SU-DHL-6 (cell line): ENCODE data around the gene TTC32.

Source experiments
- H2AFZ ChIP-seq: fragments of 200-600 bp; sonication (generic); 2 replicates; pipeline ENCODE4 v1.6.1; 2014; ENCODE audit warnings: low read depth, mild to moderate bottlenecking, moderate library complexity, mixed read lengths, antibody characterized with exemption, low read length; ENCODE audit not compliant: severe bottlenecking
- H3F3A ChIP-seq: fragments of 200-600 bp; shearing (Covaris generic); 2 replicates; pipeline ENCODE4 v1.6.0; 2016; ENCODE audit warnings: antibody characterized with exemption, mild to moderate bottlenecking; ENCODE audit not compliant: insufficient read depth
- H3K27ac ChIP-seq: fragments of 200-600 bp; sonication (generic); 2 replicates; pipeline ENCODE4 v1.5.1; 2016; ENCODE audit warnings: low read depth, mild to moderate bottlenecking, low read length, moderate library complexity, mixed read lengths
- H3K27me3 ChIP-seq: fragments of 200-600 bp; sonication (generic), shearing (Covaris generic); 2 replicates; pipeline ENCODE4 v1.6.0; 2014; ENCODE audit warnings: mild to moderate bottlenecking, low read length
- H3K36me3 ChIP-seq: fragments of 200-600 bp; sonication (generic); 2 replicates; pipeline ENCODE4 v1.6.1; 2014; ENCODE audit warnings: mild to moderate bottlenecking, low read length, mixed read lengths
- H3K4me2 ChIP-seq: fragments of 300-600, 200-600 bp; shearing (Covaris generic), sonication (generic); 2 replicates; pipeline ENCODE4 v1.6.0; 2014; ENCODE audit warnings: low read length, low read depth, mild to moderate bottlenecking; ENCODE audit not compliant: poor library complexity, severe bottlenecking
- H3K4me3 ChIP-seq: fragments of 200-600 bp; sonication (generic); 2 replicates; pipeline ENCODE4 v1.5.1; 2014; ENCODE audit warnings: antibody characterized with exemption, low read length, mild to moderate bottlenecking, mixed read lengths; ENCODE audit not compliant: insufficient read depth, poor library complexity, severe bottlenecking
- H3K79me2 ChIP-seq: fragments of 200-600 bp; sonication (generic); 2 replicates; pipeline ENCODE4 v1.6.1; 2014; ENCODE audit warnings: mild to moderate bottlenecking, low read length, moderate library complexity; ENCODE audit not compliant: insufficient read depth
- H3K9ac ChIP-seq: fragments of 200-600 bp; sonication (generic); 2 replicates; pipeline ENCODE4 v1.7.0; 2014; ENCODE audit warnings: mild to moderate bottlenecking, low read length
- H3K9me2 ChIP-seq: fragments of 200-600 bp; sonication (generic); replicated peaks from 2 replicates; pipeline ENCODE4 v1.6.1; 2014; ENCODE audit warnings: low read length; ENCODE audit not compliant: insufficient read depth
- H3K9me3 ChIP-seq: fragments of 200-600 bp; sonication (generic); 2 replicates; pipeline ENCODE4 v1.6.1; 2014; ENCODE audit warnings: low read length, mixed read lengths; ENCODE audit not compliant: insufficient read depth
- H4K20me1 ChIP-seq: fragments of 200-600 bp; sonication (generic); 2 replicates; pipeline ENCODE4 v1.6.1; 2014; ENCODE audit warnings: low read depth, mild to moderate bottlenecking, antibody characterized with exemption, low read length, moderate library complexity, mixed read lengths
- CTCF ChIP-seq: fragments of 200-600 bp; sonication (generic); IDR thresholded peaks from one replicate; pipeline ENCODE4 v1.5.1; 2017; ENCODE audit warnings: antibody characterized with exemption, mild to moderate bottlenecking, low read length, moderate library complexity; ENCODE audit not compliant: insufficient read depth, poor library complexity, severe bottlenecking
- EZH2phosphoT487 ChIP-seq: fragments of 200-600 bp; sonication (generic), shearing (Covaris generic); conservative IDR thresholded peaks from 2 replicates; pipeline ENCODE4 v1.6.1; 2018; ENCODE audit warnings: mild to moderate bottlenecking, antibody characterized with exemption, low read length, moderate library complexity, mixed read lengths

Gene TTC32

GRCh38 chr2:19916385-19916950 is 14.7 kb upstream of the TTC32 start:
- TF ChIP-seq CTCF (no peak), EZH2phosphoT487 (no peak)
- no peaks in the 10 kb centered on the region for H3F3A ChIP-seq
- H3K36me3 ChIP-seq = no peaks in the 10 kb centered on the region
- no peaks in the 10 kb centered on the region for H3K79me2 ChIP-seq
- no peaks in the 10 kb centered on the region for H4K20me1 ChIP-seq
- no peak overlapping the region for H3K9ac ChIP-seq
- H3K9me2 ChIP-seq = no peaks in the 10 kb centered on the region
- H3K4me3 ChIP-seq = no peak overlapping the region
- no peaks in the 10 kb centered on the region for H3K27me3 ChIP-seq
- H3K9me3 ChIP-seq = no peaks in the 10 kb centered on the region
- no peak overlapping the region for H2AFZ ChIP-seq
- no peak overlapping the region for H3K27ac ChIP-seq
- no peak overlapping the region for H3K4me2 ChIP-seq

DNA sequence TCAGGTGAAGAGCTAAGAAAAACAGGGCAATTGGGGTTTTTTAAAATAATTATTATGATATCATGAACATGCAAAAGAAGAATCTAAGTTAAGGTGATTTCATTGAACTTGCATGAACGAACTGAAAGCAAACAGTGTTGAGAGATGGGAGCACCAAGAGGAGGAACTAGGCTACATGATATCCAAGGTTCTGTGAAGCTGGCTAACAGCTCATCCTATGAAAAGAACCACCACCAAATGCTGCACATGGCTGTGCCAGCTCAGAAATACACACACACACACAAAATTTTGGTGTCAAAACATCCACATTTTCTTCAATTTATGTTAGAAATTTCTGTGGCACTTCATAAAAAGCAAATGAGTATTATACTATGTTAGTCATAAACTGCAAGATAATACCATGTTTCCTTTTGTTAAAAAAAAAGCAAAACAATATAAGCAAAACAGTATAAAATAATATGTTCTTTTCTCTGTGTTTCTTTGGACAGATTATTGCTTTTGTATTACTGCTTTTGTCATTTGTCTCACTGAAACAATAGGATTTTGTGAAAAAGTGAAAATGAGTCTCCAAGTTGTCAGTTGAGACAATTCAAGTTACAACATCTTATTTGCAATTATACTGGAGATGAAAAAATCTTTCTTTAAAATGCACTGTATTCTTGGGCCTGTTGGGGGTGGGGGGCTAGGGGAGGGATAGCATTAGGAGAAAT is 12.6 kb upstream of the TTC32 start:
- H3K36me3 ChIP-seq = no peaks in the 10 kb centered on the region
- H3K9me2 ChIP-seq = no peaks in the 10 kb centered on the region
- no peak overlapping the region for H3K4me3 ChIP-seq
- no peak overlapping the region for H3K4me2 ChIP-seq
- H2AFZ ChIP-seq = no peak overlapping the region
- H3K27ac ChIP-seq = no peak overlapping the region
- no peaks in the 10 kb centered on the region for H3K9me3 ChIP-seq
- H4K20me1 ChIP-seq = no peaks in the 10 kb centered on the region
- no peaks in the 10 kb centered on the region for H3K79me2 ChIP-seq
- no peak overlapping the region for H3K9ac ChIP-seq
- no peaks in the 10 kb centered on the region for H3F3A ChIP-seq
- H3K27me3 ChIP-seq = no peaks in the 10 kb centered on the region
- no peak for TF ChIP-seq EZH2phosphoT487
- no peak for TF ChIP-seq CTCF

DNA sequence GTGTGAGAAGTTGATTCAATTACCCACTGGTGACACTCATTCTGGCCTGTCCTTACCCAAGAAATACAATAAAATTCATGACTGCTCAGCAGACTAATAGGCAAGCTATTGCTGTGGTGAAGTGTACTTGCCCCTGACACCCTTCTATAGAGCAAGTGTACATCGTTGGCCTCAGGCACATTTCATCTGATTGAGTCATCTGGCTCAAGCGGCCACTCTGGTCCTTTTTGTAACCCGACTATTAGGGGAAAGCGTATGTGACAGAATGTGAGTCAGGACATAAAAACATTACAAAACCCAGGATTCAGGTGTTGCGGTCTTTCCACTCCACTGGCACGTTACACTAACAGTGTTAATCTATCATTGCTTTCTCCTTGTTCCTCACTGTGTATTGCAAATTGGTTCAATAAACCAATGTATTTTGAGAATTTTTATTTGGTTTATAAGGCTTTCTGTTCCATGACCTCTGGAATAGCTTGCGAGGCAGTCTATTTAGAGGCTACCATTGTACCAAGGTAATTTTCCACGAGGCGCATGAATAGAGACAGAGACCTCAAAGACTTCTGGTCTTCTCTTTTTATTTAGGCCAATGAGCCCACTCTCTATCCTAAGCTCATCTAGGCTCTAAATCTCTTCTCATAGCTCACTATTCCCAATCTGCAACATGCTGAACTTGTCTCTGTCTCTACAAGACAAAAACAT is 10.2 kb upstream of the TTC32 start:
- no peaks in the 10 kb centered on the region for H3K27me3 ChIP-seq
- TF ChIP-seq EZH2phosphoT487 (no peak), CTCF (no peak)
- H3K4me2 ChIP-seq = no peak overlapping the region
- no peaks in the 10 kb centered on the region for H3K79me2 ChIP-seq
- no peaks in the 10 kb centered on the region for H4K20me1 ChIP-seq
- H3K9me3 ChIP-seq = no peaks in the 10 kb centered on the region
- H2AFZ ChIP-seq = no peak overlapping the region
- no peak overlapping the region for H3K4me3 ChIP-seq
- no peaks in the 10 kb centered on the region for H3K9me2 ChIP-seq
- H3K27ac ChIP-seq = no peak overlapping the region
- no peak overlapping the region for H3K9ac ChIP-seq
- no peaks in the 10 kb centered on the region for H3F3A ChIP-seq
- H3K36me3 ChIP-seq = no peaks in the 10 kb centered on the region
